Measurements from ENCODE around the gene HHIPL1. TPM values are rescaled to one million over a fixed set of nuclear protein-coding genes. Genes with fewer than 3 reads are reported as not detected.
A peak's percentile ranks its signal among the peaks of the same experiment; 100 is the strongest.

HHIPL1 gene
- total RNA-seq, 2 experiments from 2014 or later: 0.17 TPM

DNA sequence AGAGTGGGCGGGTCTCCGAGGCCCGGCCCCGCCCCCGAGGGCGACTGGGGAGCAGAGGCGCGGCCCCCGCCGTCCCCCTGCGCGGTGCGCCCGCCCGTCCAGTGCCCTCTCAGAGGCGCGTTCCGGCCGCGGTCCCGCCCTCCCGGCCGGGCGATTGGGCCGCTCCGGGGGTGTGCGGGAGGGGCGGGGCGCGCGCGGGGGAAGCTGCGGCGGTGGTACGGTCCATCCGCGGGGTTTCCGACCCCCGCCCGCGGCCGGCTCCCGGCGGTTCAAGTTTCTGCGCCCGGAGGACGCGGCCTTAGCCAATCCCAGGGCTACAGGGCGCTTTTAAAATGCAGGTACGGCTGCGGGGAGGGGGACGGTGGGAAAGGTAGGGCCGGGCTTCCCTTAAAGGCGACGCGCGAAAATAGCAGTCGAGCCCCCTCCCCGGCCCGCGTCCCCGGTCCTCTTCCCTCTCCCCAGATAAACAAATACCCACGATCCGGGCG, 40.6 kb upstream of the HHIPL1 start:
- peak overlapping the region; percentile 87 for H3K27ac Mint-ChIP-seq
- peaks cover 7% of the 10 kb centered on the region for H3K27me3 Mint-ChIP-seq
- ATAC-seq (ENCODE audit: low read depth) (peak; percentile 91), DNase-seq (peak; percentile 99)
- peak overlapping the region; percentile 90 for H3K4me3 Mint-ChIP-seq
- H3K9me3 Mint-ChIP-seq: no peaks in the 10 kb centered on the region
- no peaks in the 10 kb centered on the region for H3K36me3 Mint-ChIP-seq
- POLR2A ChIA-PET: interaction anchor here (0.6 to 3.7 kb wide), 10 partner anchors 10 to 771 kb away, joined by 3 to 26 read pairs (median 4); partner anchors contain the start of genes CCNK and SETD3
- H3K4me1 Mint-ChIP-seq: peaks cover 19% of the 10 kb centered on the region

DNA sequence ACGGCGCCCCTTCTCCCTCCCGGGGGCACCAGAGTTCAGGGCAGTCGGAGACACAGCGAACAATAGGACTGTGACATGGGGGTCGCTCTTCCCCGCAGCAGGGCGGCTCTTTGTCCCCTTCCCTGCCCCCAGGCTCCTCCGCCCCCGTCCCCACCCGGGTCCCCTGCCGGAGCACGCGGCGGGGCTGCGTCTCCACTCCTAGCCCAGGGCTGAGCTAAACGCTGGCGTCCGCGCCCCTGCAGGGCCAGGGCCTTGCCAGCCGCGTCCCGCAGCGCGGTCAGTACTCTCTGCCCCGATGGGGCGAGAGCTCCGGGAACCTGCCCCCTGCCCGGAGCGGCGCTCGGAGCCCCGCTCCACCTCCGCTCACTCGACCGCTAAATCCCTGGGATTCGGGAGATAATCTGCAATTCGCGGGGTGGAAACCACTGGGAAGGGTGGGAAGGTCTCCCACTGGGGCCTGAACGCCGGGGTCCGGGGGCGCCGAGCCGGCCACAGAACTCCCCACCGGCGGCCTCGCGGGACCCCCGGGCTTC, 40.1 kb upstream of the HHIPL1 start:
- H3K27me3 Mint-ChIP-seq: peaks cover 7% of the 10 kb centered on the region
- H3K4me1 Mint-ChIP-seq: peaks cover 19% of the 10 kb centered on the region
- peak overlapping the region; percentile 90 for H3K4me3 Mint-ChIP-seq
- H3K9me3 Mint-ChIP-seq: no peaks in the 10 kb centered on the region
- ATAC-seq (ENCODE audit: low read depth) (peak; percentile 31), DNase-seq (peak; percentile 73)
- POLR2A ChIA-PET: interaction anchor here (0.6 to 3.7 kb wide), 7 partner anchors 10 to 771 kb away, joined by 3 to 26 read pairs (median 5); partner anchors contain the start of genes CCNK and SETD3
- H3K27ac Mint-ChIP-seq: peak overlapping the region; percentile 94
- H3K36me3 Mint-ChIP-seq: no peaks in the 10 kb centered on the region

GRCh38 chr14:99605299-99605961, 39.5 kb upstream of the HHIPL1 start:
- Mint-ChIP-seq H3K27ac (peak overlapping the region; percentile 94), H3K4me1 (peaks cover 19% of the 10 kb centered on the region), H3K9me3 (no peaks in the 10 kb centered on the region), H3K36me3 (no peaks in the 10 kb centered on the region), H3K27me3 (peaks cover 7% of the 10 kb centered on the region), H3K4me3 (peak overlapping the region; percentile 90)
- POLR2A ChIA-PET: interaction anchor here (1.0 to 3.7 kb wide), 6 partner anchors 11 to 461 kb away, joined by 3 to 26 read pairs (median 6); partner anchors contain the start of genes CCNK and SETD3
- DNase-seq (peak; percentile 83), ATAC-seq (ENCODE audit: low read depth) (peak; percentile 28)

- Mint-ChIP-seq H3K27ac (peak overlapping the region; percentile 25), H3K4me3 (no peak overlapping the region), H3K27me3 (peaks cover 7% of the 10 kb centered on the region), H3K36me3 (no peaks in the 10 kb centered on the region), H3K9me3 (no peaks in the 10 kb centered on the region), H3K4me1 (peaks cover 15% of the 10 kb centered on the region)
- no peak for DNase-seq
- POLR2A ChIA-PET: interaction anchor here (1.0 to 3.7 kb wide), 3 partner anchors 10 to 81 kb away, joined by 4 to 26 read pairs (median 5); no protein-coding TSS in a partner anchor
- no peak for ATAC-seq (ENCODE audit: low read depth)
Measured at GRCh38 chr14:99606359-99606758, 38.6 kb upstream of the HHIPL1 start.

- POLR2A ChIA-PET: no interaction called here
- Mint-ChIP-seq H3K9me3 (no peaks in the 10 kb centered on the region), H3K4me3 (no peak overlapping the region), H3K27me3 (no peaks in the 10 kb centered on the region), H3K36me3 (no peaks in the 10 kb centered on the region), H3K4me1 (peaks cover 6% of the 10 kb centered on the region), H3K27ac (no peak overlapping the region)
- no peak for ATAC-seq (ENCODE audit: low read depth)
- no peak for DNase-seq
Measured at GRCh38 chr14:99608591-99608990, 36.3 kb upstream of the HHIPL1 start.

GRCh38 chr14:99609245-99610170, 35.4 kb upstream of the HHIPL1 start:
- Mint-ChIP-seq H3K9me3 (no peaks in the 10 kb centered on the region), H3K36me3 (no peaks in the 10 kb centered on the region), H3K27ac (no peak overlapping the region), H3K4me3 (no peak overlapping the region), H3K4me1 (peaks cover 6% of the 10 kb centered on the region), H3K27me3 (peaks cover 3% of the 10 kb centered on the region)
- DNase-seq (no peak), ATAC-seq (ENCODE audit: low read depth) (no peak)
- POLR2A ChIA-PET: interaction anchor here (0.7 kb wide), 1 partner anchor 74 kb away, joined by 3 read pairs; the partner anchor contains the start of gene CYP46A1

DNA sequence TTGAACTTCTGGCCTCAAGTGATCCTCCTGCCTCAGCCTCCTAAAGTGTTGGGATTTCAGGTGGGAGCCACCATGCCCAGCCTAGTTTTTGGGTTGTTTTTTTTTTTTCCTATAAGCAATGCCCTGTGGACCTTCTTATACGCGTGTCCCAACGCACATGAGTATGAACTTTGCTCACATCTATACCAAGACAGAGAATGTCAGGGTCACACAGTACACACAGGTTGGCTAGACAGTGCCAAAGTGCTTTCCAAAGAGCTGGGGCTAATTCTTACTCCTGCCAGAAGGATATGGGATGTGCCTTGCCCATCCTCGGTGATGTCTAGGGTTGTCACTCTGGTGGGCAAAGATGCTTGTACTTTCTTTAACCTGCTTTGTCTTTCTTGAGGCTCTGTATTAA, 33.3 kb upstream of the HHIPL1 start:
- ATAC-seq (ENCODE audit: low read depth): no peak
- POLR2A ChIA-PET: interaction anchor here (0.7 kb wide), 1 partner anchor 65 kb away, joined by 3 read pairs; no protein-coding TSS in a partner anchor

GRCh38 chr14:99612071-99612737, 32.7 kb upstream of the HHIPL1 start:
- no peak overlapping the region for H3K27ac Mint-ChIP-seq
- DNase-seq (no peak), ATAC-seq (ENCODE audit: low read depth) (no peak)
- H3K4me3 Mint-ChIP-seq: no peak overlapping the region
- no peaks in the 10 kb centered on the region for H3K9me3 Mint-ChIP-seq
- H3K36me3 Mint-ChIP-seq: no peaks in the 10 kb centered on the region
- peaks cover 13% of the 10 kb centered on the region for H3K27me3 Mint-ChIP-seq
- POLR2A ChIA-PET: no interaction called here
- no peaks in the 10 kb centered on the region for H3K4me1 Mint-ChIP-seq

More for the DNA sequence above, 33.3 kb upstream of the HHIPL1 start:
- Mint-ChIP-seq H3K4me3 (no peak overlapping the region), H3K4me1 (no peaks in the 10 kb centered on the region), H3K36me3 (no peaks in the 10 kb centered on the region), H3K27me3 (peaks cover 13% of the 10 kb centered on the region), H3K27ac (no peak overlapping the region), H3K9me3 (no peaks in the 10 kb centered on the region)
- no peak for DNase-seq

GRCh38 chr14:99612738-99613330, 32.1 kb upstream of the HHIPL1 start:
- Mint-ChIP-seq H3K9me3 (no peaks in the 10 kb centered on the region), H3K27me3 (peaks cover 16% of the 10 kb centered on the region), H3K4me3 (no peak overlapping the region), H3K36me3 (no peaks in the 10 kb centered on the region), H3K4me1 (no peaks in the 10 kb centered on the region), H3K27ac (no peak overlapping the region)
- POLR2A ChIA-PET: no interaction called here
- no peak for DNase-seq
- no peak for ATAC-seq (ENCODE audit: low read depth)

GRCh38 chr14:99615497-99616157, 29.3 kb upstream of the HHIPL1 start:
- H3K27ac Mint-ChIP-seq: no peak overlapping the region
- H3K36me3 Mint-ChIP-seq: no peaks in the 10 kb centered on the region
- peaks cover 1% of the 10 kb centered on the region for H3K4me1 Mint-ChIP-seq
- no peaks in the 10 kb centered on the region for H3K9me3 Mint-ChIP-seq
- H3K4me3 Mint-ChIP-seq: no peak overlapping the region
- peaks cover 17% of the 10 kb centered on the region for H3K27me3 Mint-ChIP-seq
- DNase-seq: no peak
- no peak for ATAC-seq (ENCODE audit: low read depth)
- POLR2A ChIA-PET: interaction anchor here (1.5 kb wide), 1 partner anchor 10 kb away, joined by 4 read pairs; no protein-coding TSS in a partner anchor

GRCh38 chr14:99616832-99617800, 27.8 kb upstream of the HHIPL1 start:
- Mint-ChIP-seq H3K9me3 (no peaks in the 10 kb centered on the region), H3K27ac (no peak overlapping the region), H3K36me3 (no peaks in the 10 kb centered on the region), H3K4me3 (no peak overlapping the region), H3K4me1 (peaks cover 1% of the 10 kb centered on the region), H3K27me3 (peaks cover 17% of the 10 kb centered on the region)
- no peak for ATAC-seq (ENCODE audit: low read depth)
- POLR2A ChIA-PET: interaction anchor here (1.1 to 1.5 kb wide), 2 partner anchors 11 to 12 kb away, joined by 3 to 4 read pairs; no protein-coding TSS in a partner anchor
- no peak for DNase-seq
